Mucosa of descending colon (tissue), 3 donors: Measurements from ENCODE around the gene TSPAN11. TPM values are rescaled to one million over a fixed set of nuclear protein-coding genes. Genes with fewer than 3 reads are reported as not detected.
A peak's percentile ranks its signal among the peaks of the same experiment; 100 is the strongest.

Experiments
- ATAC-seq: fragments of 200-7000 bp; cut with Tn5 transposase; one replicate; pipeline ENCODE4 v1.9.1; 2020; ENCODE audit warnings: mild to moderate bottlenecking, moderate library complexity
- DNase-seq, 3 donors: peaks; one replicate each; pipeline ENCODE4 v3.0.0-alpha.2; 2020
- H3K36me3 ChIP-seq: fragments of 200-600 bp; one replicate; pipeline ENCODE4 v1.8.0; 2021; ENCODE audit warnings: low read depth, mild to moderate bottlenecking
- H3K4me1 ChIP-seq: fragments of 200-600 bp; one replicate; pipeline ENCODE4 v1.8.0; 2021; ENCODE audit warnings: low read depth, mild to moderate bottlenecking
- H3K4me3 ChIP-seq: fragments of 200-600 bp; one replicate; pipeline ENCODE4 v1.8.0; 2021; ENCODE audit warnings: mild to moderate bottlenecking
- H3K9me3 ChIP-seq: fragments of 200-600 bp; one replicate; pipeline ENCODE4 v1.8.0; 2021; ENCODE audit warnings: mild to moderate bottlenecking
- intact Hi-C, 2 donors: fragments of 100-400 bp; cut with DNase I in 1 of 2; cut with micrococcal nuclease in 1 of 2; formaldehyde crosslinking; loops; one replicate each; pipeline versions ENCODE4 v1.11.0 to v1.11.1; 2022; cut with DNase I, micrococcal nuclease
- total RNA-seq, 3 donors: library from RNA; stranded (reverse); fragmentation: NEBNext Ultra II Directional in 2 of 3; extraction: Animal tissue kit (Norgen Biotek cat#: 25700) in 2 of 3; gene quantifications; one replicate each; pipeline versions ENCODE4 v1.2.1 to v1.2.4, GENCODE V29; 2021 to 2023
- TF ChIP-seq, protein P1 (sequence below): fragments of 200-600 bp; IDR thresholded peaks from one replicate; pipeline ENCODE4 v1.8.0; 2022; ENCODE audit warnings: antibody characterized with exemption, mild to moderate bottlenecking
- donor health status: DM: no; HTN: no; CAD: no; lungs with moderate emphysema.
- donor health status: DM: no; HTN: no; CAD: no.
- donor health status: DM: no; HTN: yes; CAD: no.

Gene TSPAN11
- total RNA-seq, 3 donors from 2014 or later: 3.2 to 19.9 (median 4.2) TPM

GRCh38 chr12:30976206-30976605 is 49.7 kb downstream of the TSPAN11 start:
- intact Hi-C loops: no loop called here
- Histone ChIP-seq H3K36me3 (no peaks in the 10 kb centered on the region), H3K9me3 (no peaks in the 10 kb centered on the region), H3K4me3 (no peak overlapping the region), H3K4me1 (no peaks in the 10 kb centered on the region)
- ATAC-seq (no peak), DNase-seq (peak in 1 of 3 donors; percentile 15)
- TF ChIP-seq, protein P1, sequence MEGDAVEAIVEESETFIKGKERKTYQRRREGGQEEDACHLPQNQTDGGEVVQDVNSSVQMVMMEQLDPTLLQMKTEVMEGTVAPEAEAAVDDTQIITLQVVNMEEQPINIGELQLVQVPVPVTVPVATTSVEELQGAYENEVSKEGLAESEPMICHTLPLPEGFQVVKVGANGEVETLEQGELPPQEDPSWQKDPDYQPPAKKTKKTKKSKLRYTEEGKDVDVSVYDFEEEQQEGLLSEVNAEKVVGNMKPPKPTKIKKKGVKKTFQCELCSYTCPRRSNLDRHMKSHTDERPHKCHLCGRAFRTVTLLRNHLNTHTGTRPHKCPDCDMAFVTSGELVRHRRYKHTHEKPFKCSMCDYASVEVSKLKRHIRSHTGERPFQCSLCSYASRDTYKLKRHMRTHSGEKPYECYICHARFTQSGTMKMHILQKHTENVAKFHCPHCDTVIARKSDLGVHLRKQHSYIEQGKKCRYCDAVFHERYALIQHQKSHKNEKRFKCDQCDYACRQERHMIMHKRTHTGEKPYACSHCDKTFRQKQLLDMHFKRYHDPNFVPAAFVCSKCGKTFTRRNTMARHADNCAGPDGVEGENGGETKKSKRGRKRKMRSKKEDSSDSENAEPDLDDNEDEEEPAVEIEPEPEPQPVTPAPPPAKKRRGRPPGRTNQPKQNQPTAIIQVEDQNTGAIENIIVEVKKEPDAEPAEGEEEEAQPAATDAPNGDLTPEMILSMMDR: no peak

DNA sequence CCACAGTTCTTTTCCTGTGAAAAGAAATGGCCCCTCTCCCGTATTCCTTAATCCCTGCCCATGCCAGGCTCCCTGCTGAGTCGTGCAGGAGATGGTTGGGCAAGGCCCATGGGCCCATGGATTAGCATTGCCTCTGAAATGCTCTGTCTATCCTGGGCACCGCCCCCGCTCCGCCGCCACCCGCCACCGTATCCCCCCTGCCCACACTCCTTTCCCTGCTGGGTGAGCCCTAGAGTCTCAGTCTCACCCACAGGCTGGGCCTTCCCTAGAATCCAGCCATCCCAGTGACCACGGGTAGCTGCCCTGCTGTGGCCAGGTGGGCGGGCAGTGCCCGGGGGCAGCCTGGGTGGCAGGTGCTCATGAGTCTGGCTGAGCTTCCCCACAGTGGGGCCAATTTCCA is 50.6 kb downstream of the TSPAN11 start:
- TF ChIP-seq, protein P1: no peak
- DNase-seq: peak in 1 of 3 donors; percentile 29
- Histone ChIP-seq H3K4me3 (no peak overlapping the region), H3K36me3 (no peaks in the 10 kb centered on the region), H3K9me3 (no peaks in the 10 kb centered on the region), H3K4me1 (no peaks in the 10 kb centered on the region)
- intact Hi-C loops: no loop called here
- no peak for ATAC-seq

DNA sequence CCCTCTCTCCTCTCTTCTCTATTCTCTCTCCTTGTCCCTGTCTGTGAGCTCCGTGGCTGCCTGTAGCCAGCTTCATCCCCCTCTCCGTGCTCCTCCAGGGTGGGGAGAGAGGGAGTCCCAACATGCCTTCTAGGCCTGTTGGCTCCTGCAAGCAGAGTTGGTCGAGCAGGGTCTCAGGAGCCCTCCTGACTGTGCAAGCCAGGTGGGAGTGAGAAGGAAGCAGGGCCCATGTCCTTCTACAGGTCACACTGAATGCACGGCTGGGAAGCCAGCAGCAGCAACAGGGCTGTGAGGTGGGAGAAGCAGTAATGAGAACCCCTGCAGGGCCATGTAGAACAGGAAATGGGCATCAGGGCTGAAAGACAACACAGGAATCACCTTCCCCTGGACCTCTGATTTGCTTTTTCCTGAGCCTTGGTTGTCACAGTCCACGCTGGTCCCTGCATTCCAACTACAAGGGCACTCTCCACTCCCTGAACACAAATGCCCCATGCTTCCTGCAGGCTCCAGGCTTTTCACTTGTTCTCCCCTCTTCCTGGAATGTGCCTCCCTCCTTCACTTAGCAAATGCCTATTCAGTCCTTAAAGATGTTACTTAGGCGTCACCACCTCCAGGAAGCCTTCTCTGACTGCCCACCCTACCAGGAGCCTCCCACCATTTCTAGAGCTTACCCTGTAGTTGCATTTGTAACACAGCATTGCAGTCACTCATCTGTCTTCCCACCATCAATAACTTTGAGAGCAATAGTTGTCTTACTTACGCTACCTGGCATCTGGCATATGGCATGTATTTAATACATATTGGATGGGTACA is 51.2 kb downstream of the TSPAN11 start:
- intact Hi-C loops: no loop called here
- ATAC-seq (no peak), DNase-seq (no peak)
- TF ChIP-seq, protein P1: no peak
- Histone ChIP-seq H3K4me1 (no peaks in the 10 kb centered on the region), H3K9me3 (no peaks in the 10 kb centered on the region), H3K36me3 (no peaks in the 10 kb centered on the region), H3K4me3 (no peak overlapping the region)

DNA sequence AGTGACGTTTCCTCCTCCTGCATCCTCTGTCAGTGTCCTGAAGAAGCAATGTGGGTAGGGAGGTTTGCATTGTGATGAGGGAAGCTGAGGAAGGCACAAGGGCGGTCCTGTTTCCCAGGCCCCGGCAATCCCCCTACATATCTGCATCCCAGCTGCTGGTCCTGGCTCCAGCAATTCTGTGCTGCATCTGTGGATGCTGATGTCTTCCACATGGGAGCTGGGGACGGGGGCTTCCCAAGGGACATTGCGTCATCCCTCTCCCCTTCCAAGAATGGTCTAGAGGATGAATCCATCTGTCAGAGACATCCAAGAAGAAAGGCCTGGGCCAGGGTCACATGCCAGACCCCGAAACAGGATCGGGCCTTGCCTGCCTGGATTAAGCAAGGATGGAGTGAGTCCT is 52.1 kb downstream of the TSPAN11 start:
- ATAC-seq (peak; percentile 9), DNase-seq (peak in 2 of 3 donors; percentile 15 to 40)
- H3K4me3 ChIP-seq: no peak overlapping the region
- no peaks in the 10 kb centered on the region for H3K36me3 ChIP-seq
- no peaks in the 10 kb centered on the region for H3K9me3 ChIP-seq
- intact Hi-C loops: no loop called here
- TF ChIP-seq, protein P1: no peak
- no peaks in the 10 kb centered on the region for H3K4me1 ChIP-seq

DNA sequence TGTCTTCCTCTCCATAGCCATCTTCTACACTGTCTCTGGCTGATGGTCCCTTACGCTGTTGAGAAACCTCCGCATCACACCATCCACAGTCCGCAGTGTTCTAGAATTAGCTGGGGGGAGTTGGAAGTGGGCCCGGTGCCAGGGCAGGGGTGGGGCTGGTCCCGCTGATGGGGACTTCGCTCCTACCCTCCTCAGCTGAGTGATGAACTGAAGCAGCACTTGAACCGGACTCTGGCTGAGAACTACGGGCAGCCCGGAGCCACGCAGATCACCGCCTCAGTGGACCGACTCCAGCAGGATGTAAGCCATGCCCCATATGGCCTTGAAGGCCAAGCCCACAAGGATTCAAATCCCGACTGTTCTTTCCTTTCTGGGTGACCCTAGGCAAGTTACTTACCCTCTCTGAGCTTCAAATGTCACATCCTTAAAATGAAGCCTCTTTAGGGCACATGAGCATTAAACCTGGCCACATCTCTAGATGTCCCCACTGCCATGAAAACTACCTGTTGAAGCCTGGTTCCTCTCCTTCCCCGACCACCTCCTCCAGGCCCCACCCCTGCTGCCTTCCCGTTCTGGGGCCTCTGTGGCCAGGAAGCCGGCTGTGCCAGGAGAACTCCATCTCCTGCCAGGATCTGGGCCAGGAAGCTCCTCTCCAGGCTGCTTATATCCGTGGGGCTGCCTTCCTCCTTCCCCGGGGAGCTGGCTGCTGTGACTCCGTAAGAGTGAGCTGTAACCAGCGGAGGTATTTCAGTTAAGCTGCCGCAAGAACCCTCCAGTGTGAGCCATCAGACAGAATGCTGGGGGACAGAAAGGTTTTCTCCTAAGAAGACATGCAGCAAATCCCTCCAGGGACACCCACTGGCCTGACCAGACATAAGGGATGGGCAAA is 53.1 kb downstream of the TSPAN11 start:
- TF ChIP-seq, protein P1: no peak

More for the DNA sequence above, 53.1 kb downstream of the TSPAN11 start:
- Histone ChIP-seq H3K4me3 (no peak overlapping the region), H3K9me3 (no peaks in the 10 kb centered on the region), H3K4me1 (no peaks in the 10 kb centered on the region), H3K36me3 (no peaks in the 10 kb centered on the region)
- no peak for ATAC-seq
- no peak for DNase-seq
- intact Hi-C loops: no loop called here
